ENCODE measurements around the gene METTL26. TPM values are rescaled to one million over a fixed set of nuclear protein-coding genes. Genes with fewer than 3 reads are reported as not detected.

Gene METTL26
- total and polyA plus RNA-seq, 10 of the 15 experiments (the other 5 are each of a cell fraction or from before 2014, with no cell fraction given) = 5.4 to 163 (median 79.3) TPM

- intact Hi-C loops (cut with micrococcal nuclease; ENCODE audit: unreplicated experiment) = loop anchor here (10.0 kb wide), 1 partner anchor 274 kb away; the partner anchor contains the start of gene NME4
These were observed 32.5 kb upstream of the METTL26 start for GRCh38 chr16:668519-669171.

More at GRCh38 chr16:668519-669171, 32.5 kb upstream of the METTL26 start:
- H4K20me1 ChIP-seq (ENCODE audit: control insufficient read depth, insufficient read depth) = no peaks in the 10 kb centered on the region; the same call in 1 of the 2 replicates
- ChIA-PET CTCF (interaction anchor here (0.6 to 1.8 kb wide), 5 partner anchors 9 to 293 kb away, joined by 3 to 11 read pairs (median 4); partner anchors contain the start of genes METTL26 and WDR90), RAD21 (ENCODE audit: unreplicated experiment) (no interaction called here), SMC1A (ENCODE audit: uncharacterized antibody, unreplicated experiment) (no interaction called here), POLR2A (interaction anchor here (1.0 to 1.2 kb wide), 2 partner anchors 19 to 32 kb away, joined by 3 to 4 read pairs; partner anchors contain the start of genes METTL26 and WDR90)
- BruUV-seq (replicated peaks) = no TSS peak
- no peak overlapping the region for H2AFZ ChIP-seq (ENCODE audit: control insufficient read depth, low read depth, low read length)
- peak overlapping the region; percentile 82 for H3K4me2 ChIP-seq (ENCODE audit: control insufficient read depth, insufficient read depth)
- no peaks in the 10 kb centered on the region for H3K9me3 ChIP-seq (replicated peaks; ENCODE audit: control insufficient read depth, insufficient read depth, low read length)
- H3K27me3 ChIP-seq (replicated peaks in 1 of 2; ENCODE audit: control insufficient read depth in 2 of 2, insufficient read depth in 2 of 2, low read length in 1 of 2) = no peaks in the 10 kb centered on the region
- peak overlapping the region; percentile 97 for H3K9ac ChIP-seq (ENCODE audit: control insufficient read depth, insufficient read depth, low read length)
- peak overlapping the region; percentile 90 for H3K4me3 ChIP-seq
- no peak for DNase-seq (ENCODE audit: low read depth, low spot score)
- in situ Hi-C loops (cut with MboI) = loop anchor here (10.0 kb wide), 1 partner anchor 274 kb away; the partner anchor contains the start of gene NME4
- H3K27ac ChIP-seq (ENCODE audit: control insufficient read depth, insufficient read depth) = peak overlapping the region; percentile 73
- H3K36me3 ChIP-seq (ENCODE audit: control insufficient read depth in 2 of 2, insufficient read depth in 2 of 2, low read length in 1 of 2) = peaks cover 0 to 18% of the 10 kb centered on the region in 2 experiments; a peak in 3 of 4 replicates
- FAIRE-seq = no peak
- TF ChIP-seq RB1 (IDR thresholded peaks at IDR 0.05; ENCODE audit: borderline replicate concordance) (no peak), RAD21 (IDR thresholded peaks at IDR 0.05; ENCODE audit: insufficient read depth, low read depth, low read length) (no peak), NR2C1 (IDR thresholded peaks at IDR 0.05) (no peak), KDM1A (IDR thresholded peaks at IDR 0.05; ENCODE audit: borderline replicate concordance) (no peak), CBX3 (IDR thresholded peaks at IDR 0.05; ENCODE audit: borderline replicate concordance, low read depth) (no peak), POU2F2 (IDR thresholded peaks at IDR 0.05; ENCODE audit: borderline replicate concordance, low read depth, low read length) (no peak), EED (IDR thresholded peaks at IDR 0.05; ENCODE audit: low read depth) (no peak), ZNF274 (IDR thresholded peaks at IDR 0.05; ENCODE audit: insufficient read depth, insufficient read length) (no peak), NFYA (IDR thresholded peaks at IDR 0.05; ENCODE audit: borderline replicate concordance, low read depth, low read length) (no peak), JUNB (IDR thresholded peaks at IDR 0.05) (no peak), SUZ12 (IDR thresholded peaks at IDR 0.05; ENCODE audit: unreplicated experiment) (no peak), GABPA (IDR thresholded peaks at IDR 0.05; ENCODE audit: low read depth) (no peak), PAX5 (IDR thresholded peaks at IDR 0.05; ENCODE audit: borderline replicate concordance, low read depth, low read length) (no peak), YBX1 (IDR thresholded peaks at IDR 0.05) (no peak), MTA3 (IDR thresholded peaks at IDR 0.05; ENCODE audit: borderline replicate concordance, low read length) (no peak), NFXL1 (IDR thresholded peaks at IDR 0.05; ENCODE audit: borderline replicate concordance) (no peak), POLR2AphosphoS5 (IDR thresholded peaks at IDR 0.05; ENCODE audit: low read length) (no peak)
- TF ChIP-seq, protein P1, sequence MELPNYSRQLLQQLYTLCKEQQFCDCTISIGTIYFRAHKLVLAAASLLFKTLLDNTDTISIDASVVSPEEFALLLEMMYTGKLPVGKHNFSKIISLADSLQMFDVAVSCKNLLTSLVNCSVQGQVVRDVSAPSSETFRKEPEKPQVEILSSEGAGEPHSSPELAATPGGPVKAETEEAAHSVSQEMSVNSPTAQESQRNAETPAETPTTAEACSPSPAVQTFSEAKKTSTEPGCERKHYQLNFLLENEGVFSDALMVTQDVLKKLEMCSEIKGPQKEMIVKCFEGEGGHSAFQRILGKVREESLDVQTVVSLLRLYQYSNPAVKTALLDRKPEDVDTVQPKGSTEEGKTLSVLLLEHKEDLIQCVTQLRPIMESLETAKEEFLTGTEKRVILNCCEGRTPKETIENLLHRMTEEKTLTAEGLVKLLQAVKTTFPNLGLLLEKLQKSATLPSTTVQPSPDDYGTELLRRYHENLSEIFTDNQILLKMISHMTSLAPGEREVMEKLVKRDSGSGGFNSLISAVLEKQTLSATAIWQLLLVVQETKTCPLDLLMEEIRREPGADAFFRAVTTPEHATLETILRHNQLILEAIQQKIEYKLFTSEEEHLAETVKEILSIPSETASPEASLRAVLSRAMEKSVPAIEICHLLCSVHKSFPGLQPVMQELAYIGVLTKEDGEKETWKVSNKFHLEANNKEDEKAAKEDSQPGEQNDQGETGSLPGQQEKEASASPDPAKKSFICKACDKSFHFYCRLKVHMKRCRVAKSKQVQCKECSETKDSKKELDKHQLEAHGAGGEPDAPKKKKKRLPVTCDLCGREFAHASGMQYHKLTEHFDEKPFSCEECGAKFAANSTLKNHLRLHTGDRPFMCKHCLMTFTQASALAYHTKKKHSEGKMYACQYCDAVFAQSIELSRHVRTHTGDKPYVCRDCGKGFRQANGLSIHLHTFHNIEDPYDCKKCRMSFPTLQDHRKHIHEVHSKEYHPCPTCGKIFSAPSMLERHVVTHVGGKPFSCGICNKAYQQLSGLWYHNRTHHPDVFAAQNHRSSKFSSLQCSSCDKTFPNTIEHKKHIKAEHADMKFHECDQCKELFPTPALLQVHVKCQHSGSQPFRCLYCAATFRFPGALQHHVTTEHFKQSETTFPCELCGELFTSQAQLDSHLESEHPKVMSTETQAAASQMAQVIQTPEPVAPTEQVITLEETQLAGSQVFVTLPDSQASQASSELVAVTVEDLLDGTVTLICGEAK (IDR thresholded peaks at IDR 0.05; ENCODE audit: borderline replicate concordance) = no peak
- H3K79me2 ChIP-seq (ENCODE audit: control insufficient read depth, insufficient read depth, low read length) = peaks cover 16% of the 10 kb centered on the region
- ATAC-seq = peak; percentile 19
- H3K4me1 ChIP-seq (ENCODE audit: control insufficient read depth, insufficient read depth, low read length) = peaks cover 2% of the 10 kb centered on the region; the same call in 1 of the 2 replicates
- 2% methylated on average over 43 of the region's 50 CpGs for WGBS (ENCODE audit: insufficient coverage, insufficient replicate concordance, low lambda C conversion rate, missing lambda C conversion rate)

Measured in GM12878 (cell line).